ENCODE measurements around the gene ARIH2. TPM values are rescaled to one million over a fixed set of nuclear protein-coding genes. Genes with fewer than 3 reads are reported as not detected.

ARIH2 gene
- total and polyA plus RNA-seq, 9 of the 15 experiments (the other 6 are each of a cell fraction or from before 2014, with no cell fraction given), result 27.0 to 120 (median 108) TPM

GRCh38 chr3:48974076-48974864 lies 55.6 kb downstream of the ARIH2 start:
- Histone ChIP-seq H3K79me2 (ENCODE audit: control insufficient read depth, insufficient read depth, low read length) (no peaks in the 10 kb centered on the region), H3K4me1 (replicated peaks in 1 of 2; ENCODE audit: control insufficient read depth in 2 of 2, insufficient read depth in 2 of 2, low read length in 2 of 2) (no peaks in the 10 kb centered on the region), H3K27ac (ENCODE audit: extremely low read depth, low read depth, low read length) (no peak overlapping the region; the same call in 2 of the 3 replicates), H3K9ac (ENCODE audit: insufficient read depth in 1 of 2, low read depth in 2 of 2, low read length in 2 of 2) (no peak overlapping the region), H2AFZ (ENCODE audit: low read depth, low read length) (no peak overlapping the region), H3K9me1 (ENCODE audit: control insufficient read depth, insufficient read depth, low read length) (no peaks in the 10 kb centered on the region), H3K4me3 (no peak overlapping the region), H3K36me3 (ENCODE audit: control insufficient read depth, insufficient read depth, low read length) (peaks cover 82% of the 10 kb centered on the region), H4K20me1 (replicated peaks; ENCODE audit: control insufficient read depth, insufficient read depth, low read length) (no peaks in the 10 kb centered on the region), H3K4me2 (ENCODE audit: insufficient read depth, low read length) (no peak overlapping the region), H3K9me3 (replicated peaks; ENCODE audit: control insufficient read depth, insufficient read depth, low read depth, low read length) (no peaks in the 10 kb centered on the region), H3K27me3 (ENCODE audit: control insufficient read depth in 2 of 2, insufficient read depth in 2 of 2, low read length in 2 of 2) (no peaks in the 10 kb centered on the region)
- POLR2A ChIA-PET, result interaction anchor here (0.5 to 1.7 kb wide), 5 partner anchors 12 to 91 kb away, joined by 3 to 5 read pairs (median 3); no protein-coding TSS in a partner anchor
- CTCF ChIA-PET (ENCODE audit: low intra/inter-chr PET ratio), result no interaction called here
- in situ Hi-C loops (cut with MboI) (no loop called here), intact Hi-C loops (cut with micrococcal nuclease) (no loop called here)
- DNase-seq (ENCODE audit: extremely low read depth in 1 of 4, low spot score in 3 of 4) (no peak), FAIRE-seq (no peak), ATAC-seq (no peak)
- WGBS (ENCODE audit: insufficient coverage, low coverage, missing lambda C conversion rate), result 95% methylated on average over 10 of the region's 10 CpGs
- no TSS peak for BruUV-seq (replicated peaks)
- TF ChIP-seq ZNF124 (CRISPR knock-in tag; IDR thresholded peaks at IDR 0.05), result no peak
- no peak for TF ChIP-seq BDP1 (IDR thresholded peaks at IDR 0.05; ENCODE audit: insufficient read depth, insufficient read length)
- TF ChIP-seq RBFOX2 (IDR thresholded peaks at IDR 0.05; ENCODE audit: low read depth, low read length), result no peak
- TF ChIP-seq LARP7 (IDR thresholded peaks at IDR 0.05), result no peak
- TF ChIP-seq ZBTB7A (IDR thresholded peaks at IDR 0.05; ENCODE audit: borderline replicate concordance, control insufficient read depth, low read depth, low read length), result no peak
- no peak for TF ChIP-seq SAP30 (IDR thresholded peaks at IDR 0.05; ENCODE audit: borderline replicate concordance, insufficient read depth, low read depth, low read length, poor library complexity, severe bottlenecking)
- TF ChIP-seq BRD4 (IDR thresholded peaks at IDR 0.05), result no peak
- no peak for TF ChIP-seq IRF9 (tag; IDR thresholded peaks at IDR 0.05)
- no peak for TF ChIP-seq ZBTB40 (IDR thresholded peaks at IDR 0.05)
- TF ChIP-seq ZBTB40 (CRISPR knock-in tag; IDR thresholded peaks at IDR 0.05), result no peak
- TF ChIP-seq NFE2L1 (tag; IDR thresholded peaks at IDR 0.05; ENCODE audit: borderline replicate concordance, low read depth), result no peak
- TF ChIP-seq CBFA2T2 (conservative IDR thresholded peaks at IDR 0.05), result no peak
